ENCODE measurements around the gene WDR26.
"Not testable (repeated sequence)": the region's sequence is repeated elsewhere in the genome, so short reads cannot be mapped to it uniquely, and the experiment has no call there.

DNA sequence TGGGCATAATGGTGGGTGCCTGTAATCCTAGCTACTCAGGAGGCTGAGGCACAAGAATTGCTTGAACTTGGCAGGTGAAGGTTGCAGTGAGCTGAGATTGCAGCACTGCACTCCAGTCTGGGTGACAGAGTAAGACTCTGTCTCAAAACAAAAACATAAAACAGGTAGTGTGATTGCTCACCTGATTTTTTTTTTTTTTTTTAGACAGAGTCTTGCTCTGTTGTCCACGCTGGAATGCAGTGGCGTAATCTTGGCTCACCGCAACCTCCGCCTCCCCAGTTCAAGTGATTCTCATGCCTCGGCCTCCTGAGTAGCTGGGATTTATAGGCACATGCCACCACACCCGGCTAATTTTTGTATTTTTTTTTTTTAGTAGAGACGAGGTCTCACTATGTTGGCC, 48.6 kb upstream of the WDR26 start:
- TF ChIP-seq, protein P1, sequence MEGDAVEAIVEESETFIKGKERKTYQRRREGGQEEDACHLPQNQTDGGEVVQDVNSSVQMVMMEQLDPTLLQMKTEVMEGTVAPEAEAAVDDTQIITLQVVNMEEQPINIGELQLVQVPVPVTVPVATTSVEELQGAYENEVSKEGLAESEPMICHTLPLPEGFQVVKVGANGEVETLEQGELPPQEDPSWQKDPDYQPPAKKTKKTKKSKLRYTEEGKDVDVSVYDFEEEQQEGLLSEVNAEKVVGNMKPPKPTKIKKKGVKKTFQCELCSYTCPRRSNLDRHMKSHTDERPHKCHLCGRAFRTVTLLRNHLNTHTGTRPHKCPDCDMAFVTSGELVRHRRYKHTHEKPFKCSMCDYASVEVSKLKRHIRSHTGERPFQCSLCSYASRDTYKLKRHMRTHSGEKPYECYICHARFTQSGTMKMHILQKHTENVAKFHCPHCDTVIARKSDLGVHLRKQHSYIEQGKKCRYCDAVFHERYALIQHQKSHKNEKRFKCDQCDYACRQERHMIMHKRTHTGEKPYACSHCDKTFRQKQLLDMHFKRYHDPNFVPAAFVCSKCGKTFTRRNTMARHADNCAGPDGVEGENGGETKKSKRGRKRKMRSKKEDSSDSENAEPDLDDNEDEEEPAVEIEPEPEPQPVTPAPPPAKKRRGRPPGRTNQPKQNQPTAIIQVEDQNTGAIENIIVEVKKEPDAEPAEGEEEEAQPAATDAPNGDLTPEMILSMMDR (IDR thresholded peaks at IDR 0.05), result not testable (repeated sequence)
- TF ChIP-seq ZFX (IDR thresholded peaks at IDR 0.05; ENCODE audit: borderline replicate concordance), result not testable (repeated sequence)

Measured in 22Rv1 (cell line).